ENCODE results near the gene NTPCR. TPM values are rescaled to one million over a fixed set of nuclear protein-coding genes. Genes with fewer than 3 reads are reported as not detected.

The NTPCR gene
- polyA plus RNA-seq, 3 donors: 56.6 to 77.1 (median 75.0) TPM

DNA sequence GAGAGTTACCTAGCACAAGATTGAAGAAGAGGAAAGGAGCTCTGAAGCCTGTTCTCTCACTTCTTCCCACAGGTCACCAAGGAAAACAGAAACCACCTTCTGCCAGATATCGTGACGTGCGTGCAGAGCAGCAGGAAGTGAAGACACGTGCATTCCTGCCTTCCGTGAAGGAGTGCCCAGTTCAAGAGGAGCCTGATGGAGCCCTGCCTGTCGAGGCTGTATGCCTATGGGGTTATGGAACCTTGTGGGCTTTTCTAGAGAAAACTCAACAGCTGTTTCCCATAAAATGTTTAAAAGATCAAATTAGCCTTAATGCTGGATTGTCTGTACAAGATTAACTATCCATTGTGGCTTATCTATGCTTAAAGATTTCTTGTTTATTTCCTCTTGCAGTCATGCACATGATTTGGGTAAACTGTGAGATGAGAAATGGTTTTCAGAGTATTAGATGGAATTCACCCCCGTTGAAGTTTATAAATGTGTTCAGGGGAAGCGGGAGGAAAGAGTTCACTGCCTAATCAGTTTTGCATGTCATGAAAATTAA lies 27.8 kb downstream of the NTPCR start:
- DNase-seq (ENCODE audit: extremely low read depth in 1 of 11, low read depth in 9 of 11, low spot score in 4 of 11): no peak

DNA sequence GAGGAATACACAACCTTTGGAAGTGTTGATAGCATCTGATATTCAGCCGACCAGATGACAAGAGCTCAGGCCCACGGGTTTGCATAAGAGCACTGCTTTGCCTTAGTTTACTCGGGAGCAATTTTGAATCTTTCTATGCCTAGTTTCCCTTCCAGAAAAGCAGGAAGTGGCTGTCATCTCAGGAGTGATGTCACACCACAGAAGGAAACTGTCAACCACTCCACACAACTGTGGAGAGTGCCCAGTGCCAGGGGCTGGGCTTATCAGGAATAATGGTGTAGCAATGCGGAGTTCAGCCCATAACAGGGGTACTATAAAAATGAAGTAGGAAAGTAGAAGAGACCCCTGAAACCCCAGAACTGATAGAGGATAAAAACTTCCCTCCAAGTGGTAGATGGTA lies 28.4 kb downstream of the NTPCR start:
- DNase-seq (ENCODE audit: extremely low read depth in 1 of 11, low read depth in 9 of 11, low spot score in 4 of 11): no peak

DNA sequence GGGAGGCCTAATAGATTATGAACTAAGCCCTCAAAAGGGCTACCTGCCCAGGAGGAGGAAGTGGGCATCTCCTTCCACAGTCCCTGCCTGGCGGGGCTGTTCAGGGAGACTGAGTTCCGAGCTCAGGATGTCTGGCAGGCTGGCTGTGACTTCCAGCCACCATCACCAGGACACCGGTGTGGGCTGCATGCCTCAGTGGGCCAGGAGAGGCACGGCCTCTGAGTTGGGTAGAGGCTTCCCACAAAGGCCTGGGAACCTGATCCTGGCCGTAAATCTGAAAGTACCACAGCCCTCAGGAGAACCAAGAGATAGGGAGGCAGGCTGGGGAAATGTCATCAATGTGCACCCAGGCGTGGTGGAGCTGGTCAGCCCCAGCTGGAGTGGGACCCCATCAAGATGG lies 29.1 kb downstream of the NTPCR start:
- no peak for DNase-seq (ENCODE audit: extremely low read depth in 1 of 11, low read depth in 9 of 11, low spot score in 4 of 11)

DNA sequence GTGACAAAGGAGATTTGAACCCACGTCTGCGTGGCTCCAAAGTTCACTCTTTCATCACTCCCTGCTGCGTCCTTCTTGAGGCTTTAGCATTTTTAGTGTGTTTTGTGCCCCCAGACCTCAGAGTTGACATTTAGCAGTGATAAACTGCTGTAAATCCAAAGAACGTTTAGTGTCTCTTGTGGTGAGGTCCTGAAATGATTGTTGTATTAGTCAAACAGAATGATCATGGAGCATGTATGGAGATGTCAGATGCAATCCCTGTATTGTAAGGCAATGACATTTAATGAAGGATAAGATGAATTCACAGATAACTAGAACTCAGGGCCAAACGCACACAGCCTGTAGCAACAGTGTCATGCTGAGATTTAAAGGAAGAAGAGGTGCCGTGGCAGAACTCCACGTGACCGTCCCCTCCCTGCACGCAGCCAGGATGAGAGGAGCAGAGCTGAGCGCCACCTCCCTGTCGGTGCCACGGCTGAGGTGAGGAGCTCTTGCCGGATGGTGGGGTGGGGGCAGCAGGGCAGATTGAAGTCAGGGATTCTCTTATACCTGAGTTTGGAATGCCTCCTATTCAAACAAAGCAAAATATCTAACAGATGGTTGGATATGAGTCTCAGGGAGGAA lies 30.1 kb downstream of the NTPCR start:
- DNase-seq (ENCODE audit: extremely low read depth in 1 of 11, low read depth in 9 of 11, low spot score in 4 of 11): no peak

DNA sequence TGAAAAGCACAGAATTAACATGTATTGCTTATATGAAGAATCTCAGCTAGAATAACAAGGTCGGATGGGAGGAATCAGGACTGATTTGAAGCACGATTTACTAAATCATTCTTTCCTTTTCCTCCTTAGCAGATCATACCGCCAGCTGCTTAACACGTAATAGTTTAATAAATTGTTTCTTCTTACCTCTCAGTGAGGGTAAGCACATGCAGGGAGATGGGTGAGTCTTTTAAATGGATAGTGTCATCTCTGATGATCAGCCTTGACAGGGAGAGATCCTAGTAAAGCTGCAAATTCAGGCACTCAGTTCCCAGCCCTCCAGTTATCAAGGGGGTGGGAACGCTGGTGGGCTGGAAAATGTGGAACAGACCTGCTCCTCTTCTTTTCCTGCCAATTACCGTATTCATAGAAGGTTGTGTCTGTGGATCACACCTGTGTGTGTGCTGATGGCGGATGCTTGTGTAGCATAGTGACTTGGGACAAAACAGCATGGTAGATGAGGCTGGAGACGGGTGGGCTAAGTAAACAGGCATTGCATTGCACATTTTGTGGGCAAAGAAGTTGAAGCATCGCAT lies 30.7 kb downstream of the NTPCR start:
- no peak for DNase-seq (ENCODE audit: extremely low read depth in 1 of 11, low read depth in 9 of 11, low spot score in 4 of 11)

DNA sequence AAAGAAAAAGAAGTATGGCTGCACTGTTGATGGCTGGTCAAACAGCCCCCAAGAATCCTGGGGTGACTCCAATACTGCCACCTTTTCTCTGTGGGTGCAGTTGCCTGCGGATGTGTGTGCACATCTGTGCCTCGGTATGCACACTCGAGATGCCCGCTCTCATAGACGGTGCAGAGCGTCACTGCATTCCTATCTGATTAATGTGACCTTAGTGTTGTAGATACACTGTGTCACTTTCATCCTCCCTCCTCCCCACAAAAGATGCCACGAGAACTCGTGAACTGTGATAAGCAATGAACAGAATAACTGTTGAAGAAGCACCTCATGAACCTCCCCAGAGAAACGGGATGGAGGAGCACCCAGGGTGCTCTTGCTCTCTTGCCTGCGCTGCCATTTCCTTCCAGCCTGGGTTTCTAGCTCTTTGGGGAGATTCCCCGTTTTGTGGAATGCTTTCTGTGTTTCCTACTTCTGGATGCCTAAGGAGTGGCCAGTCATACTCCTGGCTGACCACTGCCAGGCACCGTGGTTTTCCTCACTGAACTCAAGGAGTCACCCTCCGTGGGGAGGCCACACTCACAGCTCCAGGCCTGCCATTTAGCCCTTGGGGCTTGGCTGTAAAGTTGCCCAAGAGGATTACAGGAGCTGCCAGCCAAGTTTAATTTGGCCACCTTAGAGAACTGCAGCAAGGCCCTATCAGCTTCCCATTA lies 32.0 kb downstream of the NTPCR start:
- no peak for DNase-seq (ENCODE audit: extremely low read depth in 1 of 11, low read depth in 9 of 11, low spot score in 4 of 11)

DNA sequence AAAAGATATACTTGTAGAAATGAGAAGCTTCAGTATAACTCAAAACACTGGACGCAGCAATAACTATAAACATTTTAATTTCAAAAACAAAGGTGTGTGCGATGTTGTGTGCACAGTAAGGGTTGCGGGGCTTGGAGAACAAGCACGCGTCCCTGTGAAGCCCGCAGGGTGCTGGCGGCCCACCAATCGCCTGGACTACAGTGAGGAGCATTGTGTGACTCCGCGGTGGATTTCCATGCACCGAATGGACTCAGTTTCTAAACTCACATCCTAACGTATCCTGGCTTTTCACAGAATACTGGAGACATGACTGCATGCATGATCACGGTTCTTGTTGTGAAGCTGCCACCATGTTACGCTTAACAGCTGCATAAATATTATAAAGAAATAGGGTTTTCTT lies 33.0 kb downstream of the NTPCR start:
- no peak for DNase-seq (ENCODE audit: extremely low read depth in 1 of 11, low read depth in 9 of 11, low spot score in 4 of 11)

DNA sequence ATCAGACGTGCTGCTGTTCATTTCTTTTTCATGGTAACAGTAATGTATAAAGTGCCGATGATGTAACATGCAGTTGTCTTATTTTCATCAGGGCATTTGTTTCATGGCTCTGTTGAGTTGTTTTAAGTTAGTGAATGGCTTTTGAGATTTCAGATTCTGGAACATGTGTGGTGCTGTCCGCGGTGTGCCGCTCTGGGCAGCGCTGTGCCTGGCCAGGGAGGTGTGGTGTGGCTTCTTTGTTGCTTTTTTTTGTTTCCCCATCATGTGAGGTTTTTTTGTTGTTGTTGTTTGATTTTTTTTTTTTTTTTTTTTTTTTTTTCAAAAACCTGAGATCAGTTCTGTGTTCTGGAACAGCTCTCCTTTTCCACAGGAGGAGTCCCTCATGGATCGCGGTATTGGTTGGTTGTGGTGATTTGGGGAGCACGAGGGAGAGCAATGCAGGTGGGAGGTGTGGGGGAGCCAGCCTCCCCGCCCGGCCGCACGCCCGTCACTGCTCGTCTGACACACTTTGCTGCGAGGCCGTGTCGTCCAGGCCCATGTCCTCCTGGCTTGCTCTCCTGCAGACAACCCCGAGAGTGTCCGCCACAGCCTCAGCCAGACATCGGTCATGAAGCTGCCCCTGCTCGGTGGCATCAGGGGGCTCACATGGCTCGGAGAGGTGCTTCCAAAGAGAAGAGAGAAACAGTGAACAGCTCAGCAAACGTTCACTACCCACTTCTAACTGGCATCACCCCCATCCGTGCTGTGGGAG lies 33.6 kb downstream of the NTPCR start:
- no peak for DNase-seq (ENCODE audit: extremely low read depth in 1 of 11, low read depth in 9 of 11, low spot score in 4 of 11)

DNA sequence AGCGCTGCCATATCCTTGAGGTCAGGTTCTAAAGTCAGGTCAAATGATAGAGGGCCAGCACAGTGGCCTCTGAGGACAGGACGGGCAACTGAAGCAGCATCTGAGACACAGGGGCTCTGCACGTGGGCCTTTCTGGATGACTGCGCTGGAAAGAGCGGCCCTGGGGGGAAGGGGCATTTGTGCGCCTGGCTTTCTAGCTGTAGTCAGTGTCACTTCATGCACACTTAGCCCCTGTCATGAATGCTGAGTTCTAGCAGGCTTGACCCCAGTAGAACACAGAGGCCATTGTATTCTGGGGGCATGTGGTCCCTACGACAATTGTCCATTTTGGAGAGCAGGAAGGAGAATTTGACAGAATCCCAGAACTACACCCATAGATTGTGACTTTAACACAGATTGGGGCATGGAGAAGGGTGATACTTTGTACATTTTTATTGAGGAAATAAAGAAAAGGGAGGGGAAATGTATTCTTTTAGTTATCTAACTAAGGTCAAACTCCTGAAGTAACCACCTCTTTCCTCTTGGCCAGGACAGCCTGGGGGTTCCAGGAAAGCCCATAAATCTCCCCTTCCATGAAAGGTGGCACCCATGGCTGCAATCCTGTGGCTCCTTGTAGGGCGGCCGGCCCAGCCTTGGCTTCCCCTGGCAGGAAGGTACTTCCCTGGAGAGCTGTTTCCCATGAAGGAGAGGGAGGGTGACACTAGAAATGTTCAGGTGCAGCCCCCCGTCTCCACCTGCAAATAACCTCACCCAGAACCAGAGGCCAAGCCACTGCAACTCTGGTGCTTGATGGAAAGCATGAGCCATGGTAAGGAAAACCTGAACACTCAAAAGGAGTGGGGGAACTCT lies 34.4 kb downstream of the NTPCR start:
- DNase-seq (ENCODE audit: extremely low read depth in 1 of 11, low read depth in 9 of 11, low spot score in 4 of 11): no peak

DNA sequence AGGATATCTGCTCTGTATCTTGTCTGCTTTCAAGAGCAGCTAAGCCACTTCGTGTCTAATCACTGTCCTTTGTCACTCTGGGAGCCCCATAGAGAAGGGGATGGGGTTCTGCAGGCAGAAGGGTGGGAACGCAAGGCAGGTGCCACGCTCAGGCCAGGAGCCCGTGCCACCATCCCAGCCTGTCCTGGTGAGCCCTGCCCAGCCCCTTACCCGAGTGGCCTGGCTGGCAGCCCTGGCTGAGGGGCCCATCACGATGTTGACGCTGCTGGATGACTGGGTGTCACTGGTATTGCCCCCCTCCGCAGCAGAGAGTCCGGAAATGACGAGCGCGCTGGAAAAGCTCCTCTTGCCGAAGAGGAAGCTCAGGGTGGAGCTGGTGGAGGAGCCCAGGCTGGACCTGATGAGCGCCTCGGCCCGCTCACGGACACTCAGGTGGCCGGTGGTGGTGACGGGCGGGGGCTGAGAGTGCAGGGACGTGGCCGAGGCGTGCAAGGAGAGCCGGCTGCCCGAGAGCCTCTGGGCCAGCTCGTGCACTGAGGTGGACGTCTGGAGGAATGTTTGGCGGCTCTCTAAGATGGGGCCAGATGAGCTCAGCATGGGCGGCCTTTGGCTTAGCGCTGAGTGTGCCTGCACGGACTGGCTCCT lies 35.6 kb downstream of the NTPCR start:
- DNase-seq (ENCODE audit: extremely low read depth in 1 of 11, low read depth in 9 of 11, low spot score in 4 of 11): no peak

DNA sequence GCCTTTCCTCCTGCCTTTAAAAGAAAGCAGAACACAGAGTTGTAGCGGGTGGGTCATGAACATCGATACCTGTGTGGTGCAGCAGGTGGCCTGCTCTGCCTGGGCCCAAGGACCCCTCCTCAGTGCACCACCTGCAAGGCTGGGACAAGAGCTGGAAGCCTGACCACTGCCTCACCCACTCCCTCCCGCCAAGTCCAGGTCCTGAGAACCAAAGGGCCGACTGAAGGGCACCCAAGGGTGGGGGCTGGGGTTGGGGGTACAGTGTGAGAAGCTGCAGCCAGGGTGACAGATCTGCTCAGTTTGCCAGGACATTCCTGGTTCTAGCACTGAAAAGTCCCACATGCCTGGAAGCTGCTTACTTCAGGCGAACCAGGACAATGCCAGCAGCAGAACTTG lies 36.1 kb downstream of the NTPCR start:
- DNase-seq (ENCODE audit: extremely low read depth in 1 of 11, low read depth in 9 of 11, low spot score in 4 of 11): no peak

DNA sequence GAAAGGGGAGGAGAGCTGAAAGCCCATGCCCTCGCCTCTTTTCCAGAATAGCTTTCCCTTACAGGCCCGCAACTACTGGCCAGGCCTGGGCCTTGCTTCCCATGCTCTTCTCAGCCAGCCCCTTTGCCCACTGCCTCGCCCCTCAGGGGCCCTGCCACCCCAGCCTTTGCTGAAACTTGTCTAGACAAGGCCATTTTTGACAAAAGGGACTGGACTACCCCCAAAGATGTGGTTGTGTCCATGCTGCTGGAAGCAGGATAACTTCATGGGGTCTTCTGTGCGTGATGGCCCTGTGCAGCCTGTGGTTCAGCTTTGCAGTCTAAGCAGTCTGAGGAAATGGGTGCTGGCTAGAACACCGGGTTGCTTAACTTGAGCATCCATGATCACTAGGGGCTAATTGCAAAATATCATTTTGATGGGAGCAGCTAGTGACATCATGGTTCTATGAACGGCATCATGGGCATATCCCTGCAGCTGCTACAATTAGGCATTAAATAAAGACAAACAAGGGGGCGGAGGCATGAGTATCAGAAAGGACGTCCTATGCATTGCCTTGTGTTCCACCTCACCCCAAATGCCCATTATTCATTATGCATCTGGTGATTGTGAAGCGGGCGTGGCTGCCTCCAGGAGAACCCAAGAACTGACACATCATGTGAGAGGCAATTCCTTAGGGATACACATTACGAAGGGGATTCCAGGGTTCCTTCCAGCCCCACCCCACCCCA lies 36.8 kb downstream of the NTPCR start:
- no peak for DNase-seq (ENCODE audit: extremely low read depth in 1 of 11, low read depth in 9 of 11, low spot score in 4 of 11)

DNA sequence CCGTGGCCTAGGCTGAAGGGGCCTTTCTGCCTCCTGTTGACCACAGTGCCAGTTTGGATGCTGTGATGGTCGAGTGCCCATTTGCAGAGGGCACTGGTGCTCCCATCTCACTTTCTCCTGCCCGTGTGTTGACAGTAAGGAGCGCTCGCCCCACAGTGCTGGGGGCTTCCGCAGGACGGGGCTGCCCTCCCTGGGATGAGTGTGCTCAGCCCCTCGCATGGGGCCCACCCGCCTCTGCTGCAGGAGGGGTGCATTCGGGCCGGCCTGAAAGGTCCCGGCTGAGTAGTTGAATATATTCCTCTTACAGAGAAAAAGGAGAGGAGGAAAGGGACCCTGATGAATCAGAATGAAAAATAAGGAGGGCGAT lies 37.3 kb downstream of the NTPCR start:
- DNase-seq (ENCODE audit: extremely low read depth in 1 of 11, low read depth in 9 of 11, low spot score in 4 of 11): no peak

DNA sequence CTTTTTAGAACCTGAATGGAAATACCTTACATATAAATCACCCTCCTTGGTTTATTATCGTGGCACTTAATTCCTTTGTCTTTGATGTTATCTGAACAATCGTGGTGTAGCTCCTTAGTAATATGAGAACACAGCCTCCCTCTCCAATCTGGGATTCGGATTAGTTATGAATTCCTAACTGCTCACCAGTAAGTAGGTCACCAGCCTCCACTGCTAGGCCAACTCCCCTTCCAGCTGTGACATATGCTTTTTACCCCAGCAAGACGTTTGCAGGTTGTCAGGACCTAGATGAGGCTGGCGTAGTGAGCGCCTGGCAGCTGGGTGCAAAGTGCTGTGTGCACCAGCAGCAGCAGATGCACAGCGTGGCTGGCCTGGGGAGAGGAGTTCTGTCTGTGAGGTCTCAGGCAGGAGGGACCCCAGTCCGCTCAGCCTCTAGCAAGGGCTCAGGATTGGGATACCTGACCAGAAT lies 38.2 kb downstream of the NTPCR start:
- DNase-seq (ENCODE audit: extremely low read depth in 1 of 11, low read depth in 9 of 11, low spot score in 4 of 11): no peak

DNA sequence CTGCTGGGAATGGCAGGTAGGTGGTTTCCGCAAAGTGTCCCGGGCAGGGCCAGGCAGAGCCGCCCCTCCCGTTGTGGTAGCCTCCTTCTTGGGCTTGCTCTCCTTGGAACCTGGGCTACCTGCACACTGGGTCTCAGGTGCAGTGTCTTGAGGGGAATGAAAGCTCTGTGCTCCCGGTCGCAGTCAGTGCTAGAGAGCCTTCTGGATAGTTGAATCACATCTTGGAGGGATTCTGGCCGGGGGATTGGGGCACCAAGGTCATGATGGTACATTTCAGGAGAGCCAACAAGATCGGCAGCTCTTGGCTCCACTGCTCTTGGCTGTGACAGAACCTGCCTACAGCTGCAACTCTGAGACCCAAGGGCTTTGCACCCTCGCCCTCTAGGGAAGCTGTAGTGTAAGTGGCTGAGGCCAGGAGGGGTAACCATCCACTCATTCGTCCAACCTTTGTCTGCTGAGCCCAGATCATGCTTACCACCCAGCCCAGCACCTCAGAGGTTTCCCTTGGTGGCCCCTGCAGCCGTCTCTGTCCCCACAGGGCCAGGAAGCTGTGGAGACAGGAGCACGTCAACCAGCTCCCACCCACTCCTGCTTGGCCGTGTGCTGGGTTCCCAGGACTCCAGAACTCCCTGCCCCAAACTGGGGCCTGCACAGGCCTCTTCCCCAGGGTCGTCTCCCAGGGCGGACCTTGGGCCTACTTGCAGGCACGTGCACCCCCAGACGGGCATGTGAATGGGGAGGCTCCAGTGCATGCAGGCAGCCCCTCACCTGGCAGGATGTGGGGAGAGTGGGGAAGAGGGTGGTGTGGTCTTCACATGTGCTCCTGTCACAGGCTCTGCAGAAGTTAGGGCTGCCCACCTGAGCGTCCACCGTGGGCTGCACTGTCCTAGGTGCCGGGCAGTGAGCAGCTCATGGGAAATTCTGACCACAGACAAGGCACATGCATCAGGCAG lies 40.0 kb downstream of the NTPCR start:
- no peak for DNase-seq (ENCODE audit: extremely low read depth in 1 of 11, low read depth in 9 of 11, low spot score in 4 of 11)

DNA sequence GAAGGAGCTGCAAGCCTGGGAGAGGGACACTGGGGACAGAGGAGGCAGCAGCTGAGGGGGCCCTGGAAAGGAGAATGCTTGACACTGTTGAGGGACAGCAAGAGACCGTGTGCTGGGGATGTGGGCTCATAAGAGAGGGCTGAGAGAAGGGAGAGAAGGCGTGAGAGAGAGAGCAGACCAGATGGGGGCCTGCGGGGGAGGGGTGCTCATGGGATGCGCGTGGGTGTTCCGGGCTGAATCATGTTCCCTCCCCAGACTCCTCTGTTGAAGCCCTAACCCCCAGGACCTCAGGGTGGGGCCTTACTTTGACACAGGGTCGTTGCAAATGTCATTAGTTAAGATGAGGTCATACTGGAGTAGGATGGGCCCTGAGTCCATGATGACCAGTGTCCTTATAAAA lies 40.8 kb downstream of the NTPCR start:
- no peak for DNase-seq (ENCODE audit: extremely low read depth in 1 of 11, low read depth in 9 of 11, low spot score in 4 of 11)

DNA sequence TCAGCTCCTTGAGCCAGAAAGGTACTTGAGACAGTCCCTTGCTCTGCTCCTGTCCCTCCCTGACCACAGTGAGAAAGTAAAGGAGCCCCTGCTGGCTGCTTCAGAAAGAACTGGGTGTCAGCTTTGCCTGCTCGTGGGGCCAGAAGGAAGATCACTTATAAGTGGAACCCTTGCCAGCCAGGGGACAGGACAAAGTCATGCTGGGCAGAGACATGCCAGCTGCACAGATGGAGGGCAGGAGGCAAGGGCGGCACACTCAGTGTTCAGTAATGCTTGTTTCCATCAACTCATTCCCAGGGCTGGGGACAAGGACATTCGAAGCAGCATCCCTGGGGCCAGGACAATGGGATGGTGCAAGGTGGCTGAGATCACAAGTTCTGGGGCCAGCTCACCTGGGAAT lies 41.8 kb downstream of the NTPCR start:
- DNase-seq (ENCODE audit: extremely low read depth in 1 of 11, low read depth in 9 of 11, low spot score in 4 of 11): no peak
